HG03108 (cell line): ENCODE data around the gene CDH13.

ENCODE experiments used
- ATAC-seq: cut with Tn5 transposase; IDR thresholded peaks from one replicate; pipeline ENCODE4 v1.9.1; 2021; ENCODE audit warnings: moderate library complexity; ENCODE audit not compliant: unreplicated experiment

The CDH13 gene

GRCh38 chr16:83315271-83315670, 688.5 kb downstream of the CDH13 start:
- no peak for ATAC-seq

GRCh38 chr16:83316458-83316857, 689.7 kb downstream of the CDH13 start:
- ATAC-seq: no peak

GRCh38 chr16:83318390-83318789, 691.6 kb downstream of the CDH13 start:
- no peak for ATAC-seq

- ATAC-seq: no peak
Measured at GRCh38 chr16:83328936-83329335, 702.2 kb downstream of the CDH13 start.

- ATAC-seq: no peak
Measured at GRCh38 chr16:83329441-83329840, 702.7 kb downstream of the CDH13 start.

GRCh38 chr16:83330251-83330650, 703.5 kb downstream of the CDH13 start:
- ATAC-seq: no peak

GRCh38 chr16:83335076-83335475, 708.3 kb downstream of the CDH13 start:
- no peak for ATAC-seq

DNA sequence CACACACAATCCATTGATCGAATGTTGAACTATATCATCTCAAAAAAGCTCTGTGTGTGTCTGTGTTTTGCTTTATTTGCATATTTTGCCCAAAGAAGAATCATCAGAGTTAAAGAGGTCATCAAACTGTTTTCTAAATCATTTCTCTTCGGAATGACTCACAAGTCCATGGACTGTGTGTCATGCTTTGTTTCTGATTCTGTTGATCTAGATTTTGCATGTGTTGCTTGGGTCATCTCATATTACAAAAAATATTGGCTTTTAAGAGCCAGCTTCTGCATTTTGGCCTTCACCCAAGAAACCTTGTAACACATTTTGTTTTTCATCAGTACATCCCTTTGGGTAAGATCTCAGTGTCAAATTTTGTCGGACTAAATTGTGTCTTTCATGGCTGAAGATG, 709.8 kb downstream of the CDH13 start:
- ATAC-seq: no peak

- no peak for ATAC-seq
Measured at GRCh38 chr16:83338138-83338537, 711.4 kb downstream of the CDH13 start.

DNA sequence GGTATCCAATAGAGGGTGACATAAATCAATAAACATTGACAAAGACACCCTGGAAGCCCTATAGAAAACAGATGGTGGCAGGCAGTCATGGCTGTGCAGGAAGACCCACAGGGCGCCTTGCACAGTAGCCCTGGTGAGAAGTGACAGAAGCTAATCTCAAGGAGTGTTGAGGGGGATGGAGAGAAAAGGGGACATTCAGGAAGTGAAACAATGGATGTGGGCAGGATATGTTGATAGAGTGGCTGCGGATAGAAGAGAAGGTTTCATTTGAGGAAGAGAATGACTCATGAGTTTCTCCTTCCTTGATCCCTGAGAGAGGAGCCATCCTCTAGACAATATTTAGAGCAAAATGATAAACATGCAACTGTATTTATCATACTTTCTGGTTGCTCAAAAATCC, 712.2 kb downstream of the CDH13 start:
- no peak for ATAC-seq

DNA sequence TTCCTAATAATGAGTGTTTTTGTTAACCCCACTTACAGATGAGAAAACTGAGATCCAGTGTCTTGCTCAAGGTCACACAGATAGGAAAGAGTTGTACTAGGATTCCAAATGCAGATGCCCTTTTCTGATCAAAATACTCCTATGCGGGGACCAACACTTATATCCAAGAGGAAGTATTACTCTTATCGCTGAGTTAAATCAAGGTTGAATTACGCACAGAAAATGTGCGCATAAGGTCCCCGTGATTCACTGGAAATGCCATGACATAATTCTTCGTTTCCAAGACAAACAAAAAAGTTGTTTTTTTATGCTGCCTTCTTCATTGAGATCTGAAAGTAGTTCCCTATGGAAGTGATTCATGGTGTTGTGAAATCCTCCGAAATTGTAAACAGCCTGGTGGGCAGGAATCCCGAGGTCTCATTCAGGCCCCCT, 717.2 kb downstream of the CDH13 start:
- ATAC-seq: no peak

DNA sequence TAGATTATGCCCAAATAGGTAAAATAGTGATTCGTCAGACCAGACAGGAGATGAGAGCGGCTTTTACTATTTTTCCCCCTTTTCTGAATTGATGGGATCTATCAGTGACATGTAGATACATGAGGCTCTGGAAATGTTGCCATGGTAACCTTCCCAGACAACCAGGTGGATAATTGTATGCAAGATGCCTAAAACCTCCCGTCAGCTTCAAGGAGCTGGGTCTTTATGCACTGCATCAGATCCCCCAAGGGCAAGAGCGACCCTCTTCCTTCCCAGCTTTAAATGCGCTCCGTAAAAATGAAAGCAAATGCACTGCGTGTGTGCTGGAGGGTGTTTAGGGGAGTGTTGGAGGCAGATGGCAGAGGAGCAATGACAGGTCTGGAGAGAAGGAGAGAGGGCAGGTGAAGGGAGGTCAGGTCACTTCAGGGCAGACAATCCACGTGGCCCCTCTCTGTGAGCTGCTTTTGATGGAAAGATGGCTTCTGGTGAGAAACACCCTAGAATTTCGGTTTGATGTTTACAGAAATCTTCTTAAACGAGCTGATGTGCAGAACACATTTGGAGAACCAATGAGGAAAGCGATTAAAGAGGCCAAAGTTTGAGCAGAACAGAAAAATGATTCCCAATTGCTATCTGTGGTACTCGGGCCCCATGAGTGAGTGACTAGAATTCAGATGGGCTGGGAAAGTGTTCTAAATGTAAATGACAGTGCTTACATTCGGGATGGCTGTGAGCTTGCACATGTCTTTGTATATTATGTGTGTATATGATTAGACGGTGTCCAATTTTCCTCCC, 719.3 kb downstream of the CDH13 start:
- no peak for ATAC-seq

GRCh38 chr16:83348991-83349390, 722.2 kb downstream of the CDH13 start:
- no peak for ATAC-seq

DNA sequence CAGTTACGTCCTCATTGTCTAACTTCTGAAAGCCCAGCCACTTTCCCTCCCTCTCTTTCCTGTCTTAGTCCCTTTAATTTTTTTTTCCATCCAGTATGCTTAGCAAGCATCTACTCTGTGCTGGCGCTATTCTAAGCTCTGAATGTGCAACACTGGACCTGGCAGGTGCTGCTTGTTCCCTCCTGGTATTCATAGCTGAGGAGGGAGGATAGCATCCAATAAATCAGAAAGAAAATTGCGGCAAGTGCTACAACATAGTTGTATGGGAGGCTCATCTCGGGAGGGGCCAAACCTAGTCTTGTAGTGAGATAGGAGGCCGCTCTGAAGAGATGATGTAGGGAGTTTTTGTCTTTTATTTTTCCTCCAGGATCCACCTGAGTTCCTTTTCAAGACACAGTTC, 723.7 kb downstream of the CDH13 start:
- ATAC-seq: no peak

GRCh38 chr16:83351846-83352245, 725.1 kb downstream of the CDH13 start:
- ATAC-seq: no peak

- no peak for ATAC-seq
Measured at GRCh38 chr16:83353241-83353640, 726.5 kb downstream of the CDH13 start.

GRCh38 chr16:83354015-83354414, 727.2 kb downstream of the CDH13 start:
- no peak for ATAC-seq

GRCh38 chr16:83355570-83356218, 728.9 kb downstream of the CDH13 start:
- no peak for ATAC-seq

DNA sequence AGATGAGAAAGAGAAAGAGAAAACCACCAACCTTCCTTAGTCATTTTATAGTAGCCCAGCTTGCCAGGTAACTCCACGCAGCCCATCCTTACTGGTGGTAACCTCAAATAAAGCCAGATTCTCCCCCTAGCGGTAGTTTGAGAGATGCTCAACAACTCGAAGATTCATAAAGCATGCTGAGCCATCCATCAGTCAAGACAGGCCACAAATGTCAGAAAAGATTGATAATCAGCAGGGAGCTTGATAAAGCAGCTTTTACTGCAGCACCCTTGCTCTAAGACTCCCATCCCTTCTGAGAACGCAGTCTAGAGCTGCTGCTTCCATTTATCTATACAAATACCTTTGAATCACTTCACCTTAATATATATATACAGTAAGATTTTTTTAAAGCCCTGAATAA, 729.5 kb downstream of the CDH13 start:
- no peak for ATAC-seq

GRCh38 chr16:83356986-83357385, 730.2 kb downstream of the CDH13 start:
- ATAC-seq: no peak

- ATAC-seq: no peak
Measured at GRCh38 chr16:83363521-83363920, 736.8 kb downstream of the CDH13 start.

- no peak for ATAC-seq
Measured at GRCh38 chr16:83365166-83365565, 738.4 kb downstream of the CDH13 start.

GRCh38 chr16:83366228-83366627, 739.5 kb downstream of the CDH13 start:
- ATAC-seq: no peak
